GM19043 (cell line): ENCODE results near the gene TMED8.
"Not testable (repeated sequence)": the region's sequence is repeated elsewhere in the genome, so short reads cannot be mapped to it uniquely, and the experiment has no call there.

Experiments
- ATAC-seq: cut with Tn5 transposase; IDR thresholded peaks from one replicate; pipeline ENCODE4 v1.9.1; 2021; ENCODE audit warnings: low read depth; ENCODE audit not compliant: unreplicated experiment

The TMED8 gene

GRCh38 chr14:77324289-77324688, 52.6 kb downstream of the TMED8 start:
- no peak for ATAC-seq

DNA sequence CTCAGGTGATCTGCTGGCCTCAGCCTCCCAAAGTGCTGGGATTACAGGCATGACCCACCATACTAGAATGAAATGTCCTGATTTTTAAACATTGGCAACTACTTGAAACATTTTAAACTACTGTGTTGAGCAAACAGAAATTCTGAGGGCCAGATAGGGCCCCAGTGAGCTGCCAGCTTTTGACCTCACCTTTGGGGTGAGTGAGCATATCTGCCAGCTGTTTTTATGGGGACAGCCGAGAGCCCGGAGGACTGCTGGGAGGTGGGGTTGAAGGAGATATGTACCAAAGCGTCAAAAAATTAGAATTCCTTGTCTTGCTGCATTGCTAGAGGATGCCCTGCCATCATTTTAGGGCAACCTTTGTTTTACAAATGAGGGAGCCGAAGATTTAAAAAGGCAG, 53.3 kb downstream of the TMED8 start:
- no peak for ATAC-seq

DNA sequence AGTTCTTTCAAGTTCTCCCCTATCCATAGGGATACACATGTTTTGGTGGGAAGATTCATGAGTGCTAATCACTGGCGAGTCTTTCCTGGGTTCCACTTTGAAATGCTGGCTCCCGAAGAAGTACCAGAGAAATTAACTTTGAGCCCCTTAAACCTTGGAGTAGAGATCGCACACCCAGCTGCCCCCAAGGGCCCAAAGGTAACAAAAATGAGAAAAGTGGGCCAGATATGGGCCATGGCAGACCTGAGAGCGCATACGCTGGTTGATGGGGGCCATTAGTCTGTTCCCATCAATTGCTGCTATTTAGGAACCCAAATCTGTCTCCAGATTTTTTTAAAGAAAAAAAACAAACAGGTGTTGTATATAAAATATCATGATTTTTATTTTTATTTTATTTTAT, 53.9 kb downstream of the TMED8 start:
- ATAC-seq = no peak

- no peak for ATAC-seq
Measured at GRCh38 chr14:77322250-77322902, 54.5 kb downstream of the TMED8 start.

DNA sequence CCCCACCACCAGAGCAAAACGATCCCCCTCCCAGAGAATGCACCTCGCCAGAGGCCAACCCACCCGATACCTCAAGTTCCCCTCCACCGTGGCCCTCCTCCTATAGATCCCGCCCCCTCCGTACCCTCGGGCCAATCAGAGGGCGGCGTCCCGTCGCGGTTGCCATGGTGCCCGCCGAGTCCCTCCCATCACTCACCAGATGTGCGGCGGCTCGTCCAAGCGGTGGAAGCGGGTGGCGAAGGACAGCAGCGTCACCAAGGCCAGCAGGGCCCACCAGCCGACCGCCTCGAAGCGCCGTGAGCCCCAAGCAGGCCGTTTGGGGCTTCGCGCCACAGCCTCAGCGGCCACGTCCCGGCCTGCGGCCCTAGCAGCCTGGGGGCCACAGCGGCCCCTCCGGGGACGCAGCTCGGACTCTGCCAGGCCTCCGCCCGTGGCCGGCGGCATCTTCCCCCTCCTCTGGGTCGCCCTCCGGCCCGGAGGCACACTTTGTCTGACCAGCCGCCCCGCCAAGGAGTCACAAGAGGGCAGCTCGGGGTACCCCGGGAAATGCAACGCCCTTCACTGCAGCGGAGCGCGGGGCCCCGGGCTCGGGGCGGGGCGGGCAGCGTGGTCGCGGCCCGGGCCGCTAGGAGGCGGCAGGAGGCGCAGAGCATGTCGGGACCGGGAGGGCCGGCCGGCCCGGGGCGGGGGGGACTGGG, 56.5 kb downstream of the TMED8 start, which contains the start of gene POMT2:
Gene POMT2 (minus strand): TSS at position 646 of the 698 bp plus-strand sequence. CDS start 202 bp downstream, at position 444.
- peak; percentile 61 for ATAC-seq

DNA sequence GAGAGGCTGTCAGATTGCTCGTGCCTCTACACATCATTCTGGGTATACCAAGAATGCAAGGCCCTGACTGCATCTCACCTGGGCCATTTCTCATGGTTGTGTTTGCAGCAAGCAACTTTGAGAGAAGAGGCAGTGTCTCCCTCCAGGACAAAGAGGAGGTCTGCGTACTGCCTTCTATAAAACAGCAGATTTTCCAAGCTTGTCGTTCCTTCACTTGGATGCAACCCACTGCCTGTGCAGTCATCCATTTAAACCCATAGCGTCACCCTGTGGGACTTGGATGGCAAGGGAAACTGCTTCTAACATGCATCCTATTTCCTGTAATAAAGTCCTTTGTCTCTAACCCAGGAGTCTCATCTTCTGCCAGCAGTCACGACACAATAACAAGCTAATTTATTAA, 57.5 kb downstream of the TMED8 start:
- no peak for ATAC-seq

- ATAC-seq = not testable (repeated sequence)
Measured at GRCh38 chr14:77318756-77319155, 58.1 kb downstream of the TMED8 start.

DNA sequence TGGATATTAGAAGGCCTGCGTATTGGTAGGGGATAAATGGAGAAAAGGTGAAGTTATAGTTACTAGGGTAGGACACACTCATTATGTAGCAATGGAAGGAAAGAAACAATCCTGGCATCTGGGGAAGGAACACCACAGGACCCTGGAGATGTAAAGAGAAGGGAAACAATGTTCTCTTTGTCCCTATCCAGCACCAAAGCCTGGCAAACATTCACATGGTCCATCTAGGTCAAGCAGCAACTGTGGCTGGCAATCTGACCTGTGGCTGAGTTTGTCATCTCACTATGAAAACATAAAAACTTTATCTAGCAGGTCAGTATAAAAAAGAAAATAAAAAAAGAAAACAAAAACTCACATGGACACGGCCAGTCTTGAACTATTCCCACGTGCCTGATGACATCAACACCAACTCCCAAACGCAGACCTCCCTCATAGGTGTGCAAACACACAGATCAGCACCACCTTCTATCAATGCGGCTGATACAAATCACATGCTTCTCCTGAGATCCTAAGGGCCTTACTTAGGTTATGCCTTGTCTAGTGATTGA, 58.8 kb downstream of the TMED8 start:
- ATAC-seq = no peak

- ATAC-seq = no peak
Measured at GRCh38 chr14:77316872-77317301, 60.0 kb downstream of the TMED8 start.

DNA sequence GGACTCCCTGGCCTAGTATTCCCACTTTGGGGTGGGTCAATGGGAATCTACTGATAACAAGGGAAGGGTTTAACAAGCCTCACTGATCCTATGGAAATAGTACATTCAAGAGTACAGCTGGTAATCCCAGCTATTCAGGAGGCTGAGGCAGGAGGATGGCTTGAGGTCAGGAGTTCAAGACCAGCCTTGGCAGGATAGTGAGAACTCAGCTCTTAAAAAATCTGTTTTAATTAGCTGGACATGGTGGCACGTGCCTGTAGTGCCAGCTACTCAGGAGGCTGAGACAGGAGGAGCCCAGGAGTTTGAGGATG, 60.7 kb downstream of the TMED8 start:
- ATAC-seq = no peak

- no peak for ATAC-seq
Measured at GRCh38 chr14:77314539-77315457, 62.1 kb downstream of the TMED8 start.

- ATAC-seq = no peak
Measured at GRCh38 chr14:77314043-77314442, 62.9 kb downstream of the TMED8 start.

DNA sequence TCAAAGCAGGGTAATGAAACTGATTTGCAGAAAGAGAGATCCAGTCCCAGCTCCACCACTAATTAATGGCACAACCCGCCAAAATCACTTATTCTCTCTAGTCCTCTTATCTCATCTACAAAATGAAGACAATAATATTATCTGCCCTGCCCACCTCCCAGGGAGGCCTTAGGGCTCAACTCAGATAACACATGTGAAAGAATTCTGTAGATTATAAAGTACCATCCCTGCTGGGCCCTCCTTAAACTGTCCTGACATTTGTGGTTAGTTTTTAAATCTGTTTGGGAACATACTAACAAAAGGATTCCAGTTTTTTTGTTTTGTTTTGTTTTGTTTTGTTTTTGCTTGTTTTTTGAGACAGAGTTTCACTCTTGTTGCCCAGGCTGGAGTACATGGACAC, 63.5 kb downstream of the TMED8 start:
- no peak for ATAC-seq

DNA sequence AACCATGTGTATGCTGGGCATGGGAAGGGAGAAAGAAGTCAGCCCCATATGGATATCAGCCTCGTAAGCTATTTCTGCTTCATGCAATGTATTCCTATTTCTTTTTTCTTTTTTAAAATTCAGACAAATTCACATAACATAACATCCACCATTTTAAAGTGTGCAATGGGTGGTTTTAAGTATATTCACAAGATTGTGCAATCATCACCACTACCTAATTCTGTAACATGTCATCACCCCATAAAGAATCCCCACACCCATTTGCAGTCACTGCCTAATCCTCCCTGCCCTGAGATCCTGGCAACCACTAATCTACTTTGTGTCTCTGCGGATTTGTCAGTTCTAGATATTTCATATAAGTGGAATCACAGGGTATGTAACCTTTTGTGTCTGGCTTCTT, 65.7 kb downstream of the TMED8 start:
- ATAC-seq = no peak

GRCh38 chr14:77310026-77310425, 66.9 kb downstream of the TMED8 start:
- ATAC-seq = no peak

- no peak for ATAC-seq
Measured at GRCh38 chr14:77309131-77309530, 67.8 kb downstream of the TMED8 start.

DNA sequence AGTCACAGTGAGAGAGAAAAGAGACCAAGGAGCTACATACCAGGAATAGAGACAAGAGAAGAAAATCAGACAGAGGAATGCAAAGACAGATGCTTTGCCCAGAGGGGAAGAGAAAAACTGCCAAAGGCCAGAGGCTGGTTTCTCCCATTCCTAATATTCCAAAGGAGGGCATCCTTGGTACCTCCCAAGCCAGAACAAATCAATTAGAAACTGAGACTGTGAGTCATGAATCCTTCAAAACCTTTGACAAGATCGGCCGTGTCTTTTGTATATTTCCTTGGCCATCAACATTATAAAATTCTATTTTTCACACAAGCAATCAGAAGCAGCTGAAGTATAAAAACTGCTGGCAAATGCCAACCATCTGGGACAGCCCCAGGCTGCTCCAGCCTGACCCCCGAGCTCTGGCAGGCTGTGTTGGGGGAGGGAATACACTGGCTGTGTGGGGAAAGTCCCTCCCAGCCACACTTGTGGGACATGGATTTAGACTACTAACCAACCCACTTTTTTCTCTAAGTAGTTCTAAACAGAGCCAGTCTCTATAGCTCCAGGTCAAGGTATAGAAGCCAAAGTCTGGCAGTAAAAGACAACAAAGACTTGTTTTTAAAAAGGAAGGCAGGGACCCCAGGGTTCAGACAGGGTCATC, 69.9 kb downstream of the TMED8 start:
- no peak for ATAC-seq

GRCh38 chr14:77306416-77306815, 70.5 kb downstream of the TMED8 start:
- no peak for ATAC-seq

DNA sequence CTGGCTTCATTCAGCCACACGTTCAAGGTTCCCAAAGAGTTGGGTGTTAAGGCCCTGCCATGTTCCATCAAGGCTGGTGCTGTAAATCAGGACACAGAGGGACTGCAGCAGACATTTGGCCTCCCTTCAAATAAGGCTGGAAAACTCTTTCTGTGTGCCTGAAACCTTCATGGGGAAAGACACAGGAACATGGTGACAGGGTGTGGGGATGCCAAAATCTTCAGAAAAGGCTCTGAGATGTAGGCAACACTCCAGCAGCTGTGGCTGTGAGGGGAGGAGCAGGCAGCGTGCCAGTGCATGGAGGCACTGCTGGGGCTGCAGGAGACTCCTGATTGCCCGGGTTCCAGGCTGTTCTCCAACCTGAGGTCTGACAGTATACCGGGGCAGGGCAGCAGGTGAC, 71.2 kb downstream of the TMED8 start:
- no peak for ATAC-seq

DNA sequence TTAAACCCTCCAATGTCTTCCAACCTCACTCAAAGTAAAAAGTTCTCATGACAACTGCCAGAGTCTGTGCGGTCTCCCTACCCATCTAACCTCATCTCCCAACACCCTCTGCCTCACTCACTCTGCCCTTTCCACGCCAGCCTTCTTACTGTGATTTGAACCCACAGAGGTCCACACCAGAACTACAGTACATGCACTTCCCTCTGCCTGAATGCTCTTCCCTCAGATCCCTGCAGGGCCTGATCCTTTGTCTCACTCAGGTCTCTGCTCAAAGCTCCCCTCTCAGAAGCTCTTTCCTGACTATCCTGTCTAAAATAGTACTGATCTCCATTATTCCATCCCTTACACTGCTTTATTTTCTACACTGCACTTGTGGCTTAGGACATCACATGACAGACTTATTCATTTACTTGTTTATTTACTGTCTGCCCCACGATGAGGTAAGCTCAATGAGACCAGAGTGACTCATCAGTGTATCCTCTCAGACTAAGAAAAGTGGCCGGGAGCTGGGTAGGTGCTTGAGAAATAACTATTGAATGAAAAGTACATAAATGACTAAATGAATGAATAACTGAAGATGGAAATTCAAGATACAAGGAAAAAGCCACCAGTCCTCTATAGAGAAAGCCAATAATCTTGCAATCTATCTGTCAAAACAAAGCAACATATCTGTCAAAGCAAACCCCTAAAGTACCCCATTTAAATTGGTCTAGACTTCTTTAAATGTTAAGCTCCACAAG, 73.3 kb downstream of the TMED8 start:
- ATAC-seq = peak; percentile 73
